Hepatocyte (in vitro differentiated cells): ENCODE results near the gene SUCNR1. TPM values are rescaled to one million over a fixed set of nuclear protein-coding genes. Genes with fewer than 3 reads are reported as not detected.

ENCODE experiments used
- DNase-seq: peaks from one replicate; pipeline ENCODE4 v3.0.0-alpha.2; 2016; ENCODE audit warnings: low spot score
- H2AFZ ChIP-seq: fragments of 200-600 bp; sonication (generic); 2 replicates; pipeline ENCODE4 v1.6.0; 2016; ENCODE audit warnings: antibody characterized with exemption, mild to moderate bottlenecking
- H3K27ac ChIP-seq: fragments of 200-600 bp; sonication (generic); 2 replicates; pipeline ENCODE4 v1.5.1; 2016; ENCODE audit warnings: mild to moderate bottlenecking
- H3K27me3 ChIP-seq: fragments of 200-600 bp; sonication (generic); 2 replicates; pipeline ENCODE4 v1.6.1; 2016
- H3K36me3 ChIP-seq: fragments of 200-600 bp; sonication (generic); replicated peaks from 2 replicates; pipeline ENCODE4 v1.5.1; 2016; ENCODE audit warnings: low read depth; ENCODE audit not compliant: insufficient read depth
- H3K4me1 ChIP-seq: fragments of 200-600 bp; sonication (generic); 2 replicates; pipeline ENCODE4 v1.5.1; 2016; ENCODE audit warnings: mild to moderate bottlenecking, moderate library complexity; ENCODE audit not compliant: insufficient read depth
- H3K4me2 ChIP-seq: fragments of 200-600 bp; sonication (generic); 2 replicates; pipeline ENCODE4 v1.6.0; 2016
- H3K4me3 ChIP-seq: fragments of 200-600 bp; sonication (generic); 2 replicates; pipeline ENCODE4 v1.5.1; 2016; ENCODE audit warnings: mild to moderate bottlenecking
- H3K79me2 ChIP-seq: fragments of 200-600 bp; sonication (generic); 2 replicates; pipeline ENCODE4 v1.6.0; 2017; ENCODE audit warnings: mild to moderate bottlenecking
- H3K9me2 ChIP-seq: fragments of 200-600 bp; sonication (generic); replicated peaks from 2 replicates; pipeline ENCODE4 v1.6.0; 2017; ENCODE audit warnings: mild to moderate bottlenecking; ENCODE audit not compliant: insufficient read depth
- H3K9me3 ChIP-seq: fragments of 200-600 bp; sonication (generic); 2 replicates; pipeline ENCODE4 v1.5.1; 2016; ENCODE audit warnings: low read depth, mild to moderate bottlenecking
- H4K20me1 ChIP-seq: fragments of 200-600 bp; sonication (generic); 2 replicates; pipeline ENCODE4 v1.6.0; 2016; ENCODE audit warnings: mild to moderate bottlenecking; ENCODE audit not compliant: insufficient read depth, poor library complexity, severe bottlenecking
- EZH2 ChIP-seq: fragments of 200-600 bp; sonication (generic); IDR thresholded peaks from 2 replicates; pipeline ENCODE4 v1.6.1; 2016; ENCODE audit warnings: antibody characterized with exemption, mild to moderate bottlenecking, borderline replicate concordance
- EZH2phosphoT487 ChIP-seq: fragments of 200-600 bp; sonication (generic); IDR thresholded peaks from one replicate; pipeline ENCODE4 v1.6.1; 2018; ENCODE audit warnings: antibody characterized with exemption, mild to moderate bottlenecking, low read depth, moderate library complexity; ENCODE audit not compliant: unreplicated experiment, severe bottlenecking
- WGBS: methylation state at CpG from one replicate; pipeline ENCODE4 v1.1.6; 2016; ENCODE audit warnings: low lambda C conversion rate; ENCODE audit errors: missing lambda C conversion rate; 5-methylcytosine and 5-hydroxymethylcytosine counted together
- polyA plus RNA-seq: library from polyadenylated mRNA; unstranded; fragments of >200 nt; fragmentation: Nextera tagmentation; extraction: Ambion mirVana; gene quantifications from 2 replicates; pipeline ENCODE4 v1.2.1, GENCODE V29; 2016
- total RNA-seq: library from RNA; depleted of rRNA; stranded (reverse); fragments of >200 nt; gene quantifications from 2 replicates; pipeline ENCODE4 v1.2.3, GENCODE V29; 2014
- TF ChIP-seq, protein P1 (sequence below): fragments of 200-600 bp; sonication (generic); IDR thresholded peaks from 2 replicates; pipeline ENCODE4 v1.5.1; 2016; ENCODE audit warnings: antibody characterized with exemption, mild to moderate bottlenecking; ENCODE audit not compliant: poor library complexity

Gene SUCNR1
- total and polyA plus RNA-seq, 2 experiments from 2014 or later = 0.40 to 0.80 TPM

DNA sequence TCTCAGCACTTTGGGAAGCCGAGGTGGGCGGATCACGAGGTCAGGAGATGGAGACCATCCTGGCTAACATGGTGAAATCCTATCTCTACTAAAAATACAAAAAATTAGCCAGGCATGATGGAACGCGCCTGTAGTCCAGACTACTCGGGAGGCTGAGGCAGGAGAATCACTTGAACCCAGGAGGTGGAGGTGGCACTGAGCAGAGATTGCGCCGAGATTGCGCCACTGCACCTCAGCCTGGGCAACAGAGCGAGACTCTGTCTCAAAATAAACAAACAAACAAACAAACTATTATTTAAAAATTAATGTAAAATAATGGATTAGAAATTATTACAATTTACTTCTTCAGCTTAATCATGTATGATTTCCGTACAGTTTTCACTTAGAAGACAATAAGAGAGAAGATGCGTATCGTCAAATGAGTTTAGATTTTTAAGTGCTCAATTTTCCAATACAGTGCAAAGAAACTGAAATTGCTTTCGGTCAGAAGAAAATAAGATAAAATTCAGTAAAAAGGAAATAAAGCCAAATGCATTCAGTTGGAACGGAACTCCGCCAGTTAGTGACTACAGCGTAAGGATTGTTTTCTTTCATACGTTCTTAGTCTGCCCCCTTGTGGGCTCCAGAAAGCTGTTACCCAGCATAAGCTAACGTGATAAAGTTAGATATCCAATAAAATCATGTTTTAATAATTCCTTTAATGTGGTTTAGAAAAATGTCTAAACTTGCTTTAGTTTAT lies 34.7 kb upstream of the SUCNR1 start:
- no peaks in the 10 kb centered on the region for H3K9me2 ChIP-seq
- DNase-seq = peak; percentile 89
- H3K4me1 ChIP-seq = no peaks in the 10 kb centered on the region
- H2AFZ ChIP-seq = no peak overlapping the region
- H3K79me2 ChIP-seq = no peaks in the 10 kb centered on the region
- H3K4me2 ChIP-seq = peak overlapping the region; percentile 56
- H3K27ac ChIP-seq = no peak overlapping the region
- H3K4me3 ChIP-seq = no peak overlapping the region
- H4K20me1 ChIP-seq = no peaks in the 10 kb centered on the region
- TF ChIP-seq EZH2 = no peak
- TF ChIP-seq, protein P1, sequence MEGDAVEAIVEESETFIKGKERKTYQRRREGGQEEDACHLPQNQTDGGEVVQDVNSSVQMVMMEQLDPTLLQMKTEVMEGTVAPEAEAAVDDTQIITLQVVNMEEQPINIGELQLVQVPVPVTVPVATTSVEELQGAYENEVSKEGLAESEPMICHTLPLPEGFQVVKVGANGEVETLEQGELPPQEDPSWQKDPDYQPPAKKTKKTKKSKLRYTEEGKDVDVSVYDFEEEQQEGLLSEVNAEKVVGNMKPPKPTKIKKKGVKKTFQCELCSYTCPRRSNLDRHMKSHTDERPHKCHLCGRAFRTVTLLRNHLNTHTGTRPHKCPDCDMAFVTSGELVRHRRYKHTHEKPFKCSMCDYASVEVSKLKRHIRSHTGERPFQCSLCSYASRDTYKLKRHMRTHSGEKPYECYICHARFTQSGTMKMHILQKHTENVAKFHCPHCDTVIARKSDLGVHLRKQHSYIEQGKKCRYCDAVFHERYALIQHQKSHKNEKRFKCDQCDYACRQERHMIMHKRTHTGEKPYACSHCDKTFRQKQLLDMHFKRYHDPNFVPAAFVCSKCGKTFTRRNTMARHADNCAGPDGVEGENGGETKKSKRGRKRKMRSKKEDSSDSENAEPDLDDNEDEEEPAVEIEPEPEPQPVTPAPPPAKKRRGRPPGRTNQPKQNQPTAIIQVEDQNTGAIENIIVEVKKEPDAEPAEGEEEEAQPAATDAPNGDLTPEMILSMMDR = peak; percentile 91
- TF ChIP-seq EZH2phosphoT487 = no peak
- no peaks in the 10 kb centered on the region for H3K27me3 ChIP-seq
- no peaks in the 10 kb centered on the region for H3K36me3 ChIP-seq
- 64% methylated on average over 19 of the region's 19 CpGs for WGBS
- H3K9me3 ChIP-seq = no peaks in the 10 kb centered on the region

DNA sequence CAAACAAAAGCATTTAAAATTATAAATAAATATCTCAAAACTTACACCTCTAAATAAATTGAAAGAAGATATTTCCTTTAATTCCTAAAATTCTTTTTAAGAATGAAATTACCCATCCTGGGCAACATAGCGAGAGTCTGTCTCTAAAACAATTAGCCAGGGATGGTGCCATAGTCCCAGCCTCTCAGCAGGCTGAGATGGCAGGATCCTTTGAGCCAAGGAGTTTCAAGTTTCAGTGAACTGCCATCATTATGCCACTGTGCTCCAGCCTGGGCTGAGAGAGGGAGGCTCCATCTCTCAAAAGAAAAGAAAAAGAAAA lies 34.2 kb upstream of the SUCNR1 start:
- H3K27me3 ChIP-seq = no peaks in the 10 kb centered on the region

DNA sequence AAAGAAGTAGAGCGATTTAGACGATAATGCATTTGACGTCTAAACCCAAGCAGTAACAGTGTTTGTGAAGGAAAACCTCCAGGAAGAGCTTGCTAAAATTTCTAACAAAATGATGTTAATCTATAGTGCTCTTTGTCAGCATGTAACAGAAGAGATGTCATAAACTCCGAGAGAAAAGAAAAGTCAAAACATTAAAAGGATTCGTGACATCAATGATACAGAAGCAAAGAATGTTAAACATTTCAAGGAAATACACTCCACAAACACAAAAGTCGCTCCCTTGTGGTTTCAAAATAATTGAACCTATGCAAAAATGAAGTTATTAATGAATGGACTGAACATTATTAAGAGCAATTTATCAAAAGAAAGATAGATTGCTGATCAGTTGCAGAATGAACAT lies 31.6 kb upstream of the SUCNR1 start:
- Histone ChIP-seq H3K9me2 (no peaks in the 10 kb centered on the region), H3K4me3 (no peak overlapping the region), H4K20me1 (no peaks in the 10 kb centered on the region), H3K79me2 (no peaks in the 10 kb centered on the region), H3K27ac (no peak overlapping the region), H3K4me2 (no peak overlapping the region), H3K36me3 (no peaks in the 10 kb centered on the region), H2AFZ (no peak overlapping the region), H3K9me3 (no peaks in the 10 kb centered on the region), H3K27me3 (no peaks in the 10 kb centered on the region), H3K4me1 (no peaks in the 10 kb centered on the region)
- 78% methylated on average over 6 of the region's 6 CpGs for whole genome bisulfite sequencing
- DNase-seq = no peak
- TF ChIP-seq EZH2phosphoT487 = no peak
- no peak for TF ChIP-seq EZH2
- TF ChIP-seq, protein P1 = no peak

More for the DNA sequence above, 34.2 kb upstream of the SUCNR1 start:
- Histone ChIP-seq H3K9me3 (no peaks in the 10 kb centered on the region), H3K36me3 (no peaks in the 10 kb centered on the region), H3K4me3 (no peak overlapping the region), H3K27ac (no peak overlapping the region), H3K4me1 (no peaks in the 10 kb centered on the region), H3K9me2 (no peaks in the 10 kb centered on the region), H3K4me2 (no peak overlapping the region), H3K79me2 (no peaks in the 10 kb centered on the region), H2AFZ (no peak overlapping the region), H4K20me1 (no peaks in the 10 kb centered on the region)
- TF ChIP-seq EZH2phosphoT487 (no peak), EZH2 (no peak)
- TF ChIP-seq, protein P1 = no peak
- 69% methylated on average over 1 of the region's 1 CpG for WGBS
- no peak for DNase-seq
